Immature natural killer cell (primary cell): ENCODE data around the gene THSD8. TPM values are rescaled to one million over a fixed set of nuclear protein-coding genes. Genes with fewer than 3 reads are reported as not detected.

Experiments
- DNase-seq, 3 donors: peaks; one replicate each; pipeline ENCODE4 v3.0.0; 2022; ENCODE audit warnings: mixed read lengths in 1 of 3
- H3K27ac Mint-ChIP-seq, 6 donors: one replicate each; pipeline ENCODE4 v1.8.0; 2020; ENCODE audit warnings: mixed read lengths in 6 of 6, mild to moderate bottlenecking in 5 of 6, inconsistent platforms in 4 of 6, moderate library complexity in 3 of 6
- H3K27me3 Mint-ChIP-seq, 3 donors: one replicate each; pipeline ENCODE4 v1.8.0; 2020 to 2021; ENCODE audit warnings: low read depth in 3 of 3, mild to moderate bottlenecking in 3 of 3, mixed read lengths in 3 of 3, moderate library complexity in 3 of 3, inconsistent platforms in 1 of 3
- H3K36me3 Mint-ChIP-seq, 3 donors: one replicate each; pipeline ENCODE4 v1.8.0; 2020; ENCODE audit warnings: mixed read lengths in 3 of 3, inconsistent platforms in 2 of 3, mild to moderate bottlenecking in 2 of 3
- H3K4me1 Mint-ChIP-seq, 2 donors: one replicate each; pipeline ENCODE4 v1.8.0; 2020; ENCODE audit warnings: inconsistent platforms in 2 of 2, mild to moderate bottlenecking in 2 of 2, mixed read lengths in 2 of 2, moderate library complexity in 1 of 2
- H3K4me3 Mint-ChIP-seq, 5 donors: one replicate each; pipeline ENCODE4 v1.8.0; 2020; ENCODE audit warnings: mild to moderate bottlenecking in 5 of 5, mixed read lengths in 5 of 5, inconsistent platforms in 3 of 5, moderate library complexity in 3 of 5
- H3K9me3 Mint-ChIP-seq, 6 donors: one replicate each; pipeline ENCODE4 v1.8.0; 2020; ENCODE audit warnings: mild to moderate bottlenecking in 6 of 6, mixed read lengths in 6 of 6, inconsistent platforms in 4 of 6, moderate library complexity in 3 of 6
- polyA plus RNA-seq, 3 donors: library from polyadenylated mRNA; unstranded; fragments of 300-500 nt; fragmentation: Illumina TruSeq; gene quantifications; one replicate each; pipeline ENCODE4 v1.2.3, GENCODE V29; 2021

The THSD8 gene
- polyA plus RNA-seq, 3 donors from 2014 or later = 3.0 to 11.0 (median 4.5) TPM

- no peak for DNase-seq
- Mint-ChIP-seq H3K36me3 (no peaks in the 10 kb centered on the region), H3K27ac (peak overlapping the region in 1 of 6 donors; percentile 49), H3K4me1 (peaks cover 13 to 14% of the 10 kb centered on the region in 2 donors), H3K27me3 (peaks cover 3 to 8% (median 7%) of the 10 kb centered on the region in 3 donors), H3K9me3 (no peaks in the 10 kb centered on the region), H3K4me3 (peak overlapping the region in 4 of 5 donors; percentile 15 to 71 (median 32))
Measured at GRCh38 chr19:12773571-12773970, 28.3 kb upstream of the THSD8 start.

GRCh38 chr19:12774588-12775555 lies 27.0 kb upstream of the THSD8 start, which contains the start of gene HOOK2:
HOOK2 (minus strand) TSS chr19:12775552; CDS start chr19:12775449, 103 bp downstream.
- no peak for DNase-seq
- no peaks in the 10 kb centered on the region for H3K9me3 Mint-ChIP-seq
- H3K36me3 Mint-ChIP-seq = no peaks in the 10 kb centered on the region
- H3K27ac Mint-ChIP-seq = peak within 1 kb of the TSS; percentile 53 to 82 (median 68)
- peaks cover 20 to 23% of the 10 kb centered on the region in 2 donors for H3K4me1 Mint-ChIP-seq
- H3K4me3 Mint-ChIP-seq = peak within 1 kb of the TSS; percentile 65 to 75 (median 74)
- H3K27me3 Mint-ChIP-seq = peaks cover 3 to 9% (median 8%) of the 10 kb centered on the region in 3 donors

- H3K4me1 Mint-ChIP-seq = peaks cover 28 to 33% of the 10 kb centered on the region in 2 donors
- peak; percentile 79 to 83 (median 81) for DNase-seq
- H3K36me3 Mint-ChIP-seq = no peaks in the 10 kb centered on the region
- peak overlapping the region; percentile 86 to 96 (median 91) for H3K27ac Mint-ChIP-seq
- H3K9me3 Mint-ChIP-seq = no peaks in the 10 kb centered on the region
- peaks cover 6 to 20% (median 17%) of the 10 kb centered on the region in 3 donors for H3K27me3 Mint-ChIP-seq
- peak overlapping the region; percentile 77 to 88 (median 86) for H3K4me3 Mint-ChIP-seq
Measured at GRCh38 chr19:12777217-12778016, 24.5 kb upstream of the THSD8 start.

- peaks cover 7 to 21% (median 17%) of the 10 kb centered on the region in 3 donors for H3K27me3 Mint-ChIP-seq
- H3K36me3 Mint-ChIP-seq = no peaks in the 10 kb centered on the region
- H3K9me3 Mint-ChIP-seq = no peaks in the 10 kb centered on the region
- H3K27ac Mint-ChIP-seq = peak overlapping the region; percentile 86 to 96 (median 91)
- peak; percentile 32 to 45 (median 39) for DNase-seq
- H3K4me1 Mint-ChIP-seq = peaks cover 29 to 33% of the 10 kb centered on the region in 2 donors
- H3K4me3 Mint-ChIP-seq = peak overlapping the region; percentile 77 to 88 (median 86)
Measured at GRCh38 chr19:12778017-12778904, 23.6 kb upstream of the THSD8 start.

- Mint-ChIP-seq H3K4me3 (peak overlapping the region; percentile 77 to 88 (median 86)), H3K9me3 (no peaks in the 10 kb centered on the region), H3K27me3 (peaks cover 9 to 25% (median 17%) of the 10 kb centered on the region in 3 donors), H3K36me3 (no peaks in the 10 kb centered on the region), H3K27ac (peak overlapping the region; percentile 87 to 96 (median 91)), H3K4me1 (peaks cover 32 to 33% of the 10 kb centered on the region in 2 donors)
- DNase-seq = no peak
Measured at GRCh38 chr19:12778905-12779161, 23.0 kb upstream of the THSD8 start.

GRCh38 chr19:12779162-12779993 lies 22.5 kb upstream of the THSD8 start:
- no peak for DNase-seq
- H3K27ac Mint-ChIP-seq = peak overlapping the region in 5 of 6 donors; percentile 54 to 96 (median 87)

GRCh38 chr19:12782174-12782423 lies 19.8 kb upstream of the THSD8 start:
- Mint-ChIP-seq H3K4me3 (peak overlapping the region; percentile 81 to 95 (median 90)), H3K9me3 (no peaks in the 10 kb centered on the region), H3K36me3 (no peaks in the 10 kb centered on the region), H3K27me3 (peaks cover 7 to 21% (median 17%) of the 10 kb centered on the region in 3 donors), H3K27ac (peak overlapping the region in 5 of 6 donors; percentile 93 to 98 (median 95)), H3K4me1 (peaks cover 33 to 35% of the 10 kb centered on the region in 2 donors)
- DNase-seq = no peak

More at GRCh38 chr19:12779162-12779993, 22.5 kb upstream of the THSD8 start:
- peak overlapping the region; percentile 38 to 66 (median 60) for H3K4me3 Mint-ChIP-seq
- no peaks in the 10 kb centered on the region for H3K9me3 Mint-ChIP-seq
- no peaks in the 10 kb centered on the region for H3K36me3 Mint-ChIP-seq
- H3K27me3 Mint-ChIP-seq = peaks cover 9 to 25% (median 17%) of the 10 kb centered on the region in 3 donors
- H3K4me1 Mint-ChIP-seq = peaks cover 32 to 33% of the 10 kb centered on the region in 2 donors

GRCh38 chr19:12782424-12783290 lies 19.2 kb upstream of the THSD8 start:
- Mint-ChIP-seq H3K27me3 (peaks cover 7 to 16% (median 14%) of the 10 kb centered on the region in 3 donors), H3K9me3 (no peaks in the 10 kb centered on the region), H3K4me3 (peak overlapping the region; percentile 81 to 95 (median 90)), H3K36me3 (no peaks in the 10 kb centered on the region), H3K27ac (peak overlapping the region in 5 of 6 donors; percentile 93 to 98 (median 95)), H3K4me1 (peaks cover 28 to 30% of the 10 kb centered on the region in 2 donors)
- peak; percentile 95 to 97 (median 96) for DNase-seq

GRCh38 chr19:12783291-12783848 lies 18.5 kb upstream of the THSD8 start:
- peak overlapping the region in 4 of 6 donors; percentile 83 to 92 (median 90) for H3K27ac Mint-ChIP-seq

GRCh38 chr19:12783849-12784393 lies 17.9 kb upstream of the THSD8 start:
- no peak for DNase-seq
- Mint-ChIP-seq H3K27ac (peak overlapping the region in 4 of 6 donors; percentile 83 to 92 (median 90)), H3K36me3 (no peaks in the 10 kb centered on the region), H3K4me3 (peak overlapping the region; percentile 53 to 72 (median 58)), H3K4me1 (peaks cover 25% of the 10 kb centered on the region in 2 donors), H3K27me3 (peaks cover 7 to 20% (median 11%) of the 10 kb centered on the region in 3 donors), H3K9me3 (no peaks in the 10 kb centered on the region)

More at GRCh38 chr19:12783291-12783848, 18.5 kb upstream of the THSD8 start:
- Mint-ChIP-seq H3K4me3 (peak overlapping the region; percentile 53 to 72 (median 58)), H3K27me3 (peaks cover 7 to 17% (median 11%) of the 10 kb centered on the region in 3 donors), H3K4me1 (peaks cover 24 to 27% of the 10 kb centered on the region in 2 donors), H3K9me3 (no peaks in the 10 kb centered on the region), H3K36me3 (no peaks in the 10 kb centered on the region)
- DNase-seq = no peak

GRCh38 chr19:12784394-12784870 lies 17.4 kb upstream of the THSD8 start:
- Mint-ChIP-seq H3K9me3 (no peaks in the 10 kb centered on the region), H3K4me3 (no peak overlapping the region), H3K36me3 (no peaks in the 10 kb centered on the region), H3K27ac (no peak overlapping the region), H3K27me3 (peaks cover 9 to 25% (median 10%) of the 10 kb centered on the region in 3 donors), H3K4me1 (peaks cover 25 to 26% of the 10 kb centered on the region in 2 donors)
- DNase-seq = no peak
